ENCODE data around the gene FGF16.
"Not testable (repeated sequence)": the region's sequence is repeated elsewhere in the genome, so short reads cannot be mapped to it uniquely, and the experiment has no call there.

FGF16 gene

GRCh38 chrX:77447653-77448569 lies 722 bp downstream of the FGF16 start:
- DNase-seq (ENCODE audit: low read depth), result no peak

- no peak for DNase-seq (ENCODE audit: low read depth)
Observed at GRCh38 chrX:77450415-77450814, 3.2 kb downstream of the FGF16 start.

- no peak for DNase-seq (ENCODE audit: low read depth)
Observed at GRCh38 chrX:77450996-77451395, 3.8 kb downstream of the FGF16 start.

GRCh38 chrX:77453190-77453589 lies 6.0 kb downstream of the FGF16 start:
- no peak for DNase-seq (ENCODE audit: low read depth)

GRCh38 chrX:77455437-77455836 lies 8.2 kb downstream of the FGF16 start:
- DNase-seq (ENCODE audit: low read depth), result no peak

GRCh38 chrX:77484045-77484444 lies 36.9 kb downstream of the FGF16 start:
- DNase-seq (ENCODE audit: low read depth), result no peak

GRCh38 chrX:77493677-77494553 lies 46.7 kb downstream of the FGF16 start:
- no peak for DNase-seq (ENCODE audit: low read depth)

GRCh38 chrX:77500164-77500563 lies 53.0 kb downstream of the FGF16 start:
- DNase-seq (ENCODE audit: low read depth), result not testable (repeated sequence)

GRCh38 chrX:77502951-77503525 lies 55.8 kb downstream of the FGF16 start:
- no peak for DNase-seq (ENCODE audit: low read depth)

GRCh38 chrX:77505227-77505626 lies 58.0 kb downstream of the FGF16 start:
- no peak for DNase-seq (ENCODE audit: low read depth)
